K562 (cell line): Measurements from ENCODE around the gene TMC2.

Source experiments
- CC2D1A ChIP-seq: fragments of 450-650 bp; IDR thresholded peaks from 2 replicates; pipeline ENCODE4 v1.6.1; 2017; ENCODE audit warnings: mild to moderate bottlenecking
- HDAC1 ChIP-seq, 2 experiments: fragments of 450-650 bp; IDR thresholded peaks; 2 replicates each; pipeline ENCODE4 v1.6.1; 2016 to 2017; ENCODE audit warnings: inconsistent platforms in 1 of 2, mild to moderate bottlenecking in 1 of 2, moderate library complexity in 1 of 2
- JUND ChIP-seq, 2 experiments: IDR thresholded peaks; 2 replicates in 1 of 2; 3 replicates in 1 of 2; pipeline ENCODE4 v1.6.1; 2011; ENCODE audit warnings: borderline replicate concordance in 2 of 2, low read depth in 2 of 2, low read length in 2 of 2, improper control_type of control experiment in 1 of 2, missing biosample characterization in 1 of 2, missing genetic modification characterization in 1 of 2, missing genetic modification reagents in 1 of 2
- NFYB ChIP-seq: IDR thresholded peaks from 2 replicates; pipeline ENCODE4 v1.6.1; 2011; ENCODE audit warnings: mild to moderate bottlenecking, moderate library complexity; ENCODE audit not compliant: insufficient read length; ENCODE audit errors: extremely low read depth
- POLR2A ChIP-seq: fragments of 450-650 bp; conservative IDR thresholded peaks from 2 replicates; pipeline ENCODE4 v1.6.1; 2016
- POLR2B ChIP-seq: fragments of 450-650 bp; IDR thresholded peaks from 2 replicates; pipeline ENCODE4 v1.6.1; 2018; ENCODE audit warnings: low read depth; ENCODE audit not compliant: partially characterized antibody
- TF ChIP-seq, protein P1 (sequence below): fragments of 450-650 bp; IDR thresholded peaks from 2 replicates; pipeline ENCODE4 v1.6.1; 2017; ENCODE audit warnings: antibody characterized with exemption

DNA sequence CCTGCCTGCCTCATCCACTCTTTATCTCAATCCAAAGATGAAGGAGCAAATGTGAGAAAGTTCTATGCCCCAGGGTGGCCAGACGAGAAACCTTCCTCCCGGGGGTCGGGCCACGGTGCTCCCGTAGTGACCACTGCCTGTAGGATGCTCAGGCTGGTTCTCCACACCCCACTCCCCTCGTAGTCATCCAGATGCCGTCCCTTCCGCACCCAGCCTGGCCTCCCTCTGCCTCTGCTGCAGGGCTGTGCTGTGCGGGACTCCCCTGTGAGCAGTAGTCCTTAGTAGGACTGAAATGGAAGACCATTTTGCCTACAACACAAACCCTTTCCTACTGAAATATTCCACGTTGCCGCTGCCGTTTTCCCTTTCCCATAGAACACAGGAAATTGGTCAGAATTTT is 2.0 kb downstream of the TMC2 start:
- TF ChIP-seq, protein P1, sequence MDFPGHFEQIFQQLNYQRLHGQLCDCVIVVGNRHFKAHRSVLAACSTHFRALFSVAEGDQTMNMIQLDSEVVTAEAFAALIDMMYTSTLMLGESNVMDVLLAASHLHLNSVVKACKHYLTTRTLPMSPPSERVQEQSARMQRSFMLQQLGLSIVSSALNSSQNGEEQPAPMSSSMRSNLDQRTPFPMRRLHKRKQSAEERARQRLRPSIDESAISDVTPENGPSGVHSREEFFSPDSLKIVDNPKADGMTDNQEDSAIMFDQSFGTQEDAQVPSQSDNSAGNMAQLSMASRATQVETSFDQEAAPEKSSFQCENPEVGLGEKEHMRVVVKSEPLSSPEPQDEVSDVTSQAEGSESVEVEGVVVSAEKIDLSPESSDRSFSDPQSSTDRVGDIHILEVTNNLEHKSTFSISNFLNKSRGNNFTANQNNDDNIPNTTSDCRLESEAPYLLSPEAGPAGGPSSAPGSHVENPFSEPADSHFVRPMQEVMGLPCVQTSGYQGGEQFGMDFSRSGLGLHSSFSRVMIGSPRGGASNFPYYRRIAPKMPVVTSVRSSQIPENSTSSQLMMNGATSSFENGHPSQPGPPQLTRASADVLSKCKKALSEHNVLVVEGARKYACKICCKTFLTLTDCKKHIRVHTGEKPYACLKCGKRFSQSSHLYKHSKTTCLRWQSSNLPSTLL = no peak
- TF ChIP-seq HDAC1 (IDR thresholded peaks at IDR 0.05) (no peak), CC2D1A (no peak), POLR2A (no peak), NFYB (no peak), POLR2B (no peak), JUND (IDR thresholded peaks at IDR 0.05; ENCODE audit: borderline replicate concordance, low read depth, low read length) (no peak), JUND (tag; IDR thresholded peaks at IDR 0.05; ENCODE audit: borderline replicate concordance, low read depth, low read length) (no peak)
